Glutamatergic neuron (in vitro differentiated cells): ENCODE data around the gene ANO3. TPM values are rescaled to one million over a fixed set of nuclear protein-coding genes. Genes with fewer than 3 reads are reported as not detected.

Experiments used
- DNase-seq: peaks from one replicate; pipeline ENCODE4 v3.0.0; 2022
- H3K27ac Mint-ChIP-seq: one replicate; pipeline ENCODE4 v1.8.0; 2020; ENCODE audit warnings: mild to moderate bottlenecking, mixed read lengths, inconsistent platforms; ENCODE audit not compliant: unreplicated experiment
- H3K27me3 Mint-ChIP-seq: one replicate; pipeline ENCODE4 v1.8.0; 2020; ENCODE audit warnings: mild to moderate bottlenecking, moderate library complexity, mixed read lengths, inconsistent platforms; ENCODE audit not compliant: unreplicated experiment
- H3K36me3 Mint-ChIP-seq: one replicate; pipeline ENCODE4 v1.8.0; 2020; ENCODE audit warnings: mild to moderate bottlenecking, mixed read lengths, inconsistent platforms; ENCODE audit not compliant: unreplicated experiment
- H3K4me1 Mint-ChIP-seq: one replicate; pipeline ENCODE4 v1.8.0; 2020; ENCODE audit warnings: mild to moderate bottlenecking, low read depth, mixed read lengths, inconsistent platforms; ENCODE audit not compliant: unreplicated experiment
- H3K4me3 Mint-ChIP-seq: one replicate; pipeline ENCODE4 v1.8.0; 2020; ENCODE audit warnings: mild to moderate bottlenecking, mixed read lengths, inconsistent platforms; ENCODE audit not compliant: unreplicated experiment
- H3K9me3 Mint-ChIP-seq: one replicate; pipeline ENCODE4 v1.8.0; 2020; ENCODE audit warnings: mild to moderate bottlenecking, moderate library complexity, mixed read lengths, inconsistent platforms; ENCODE audit not compliant: unreplicated experiment
- CTCF ChIP-seq: fragments of 200-600 bp; sonication (generic); IDR thresholded peaks from one replicate; pipeline ENCODE4 v1.5.0; 2021; ENCODE audit not compliant: partially characterized antibody, unreplicated experiment
- total RNA-seq: library from RNA; stranded (reverse); fragmentation: NEBNext Ultra II Directional; extraction: Animal tissue kit (Norgen Biotek cat#: 25700); gene quantifications from one replicate; pipeline ENCODE4 v1.2.1, GENCODE V29; 2021; ENCODE audit not compliant: unreplicated experiment

ANO3 gene
- total RNA-seq, 1 donor from 2014 or later = 12.8 TPM

- H3K36me3 Mint-ChIP-seq = no peaks in the 10 kb centered on the region
- DNase-seq = no peak
- H3K27ac Mint-ChIP-seq = no peak overlapping the region
- peaks cover 12% of the 10 kb centered on the region for H3K4me1 Mint-ChIP-seq
- H3K27me3 Mint-ChIP-seq = peaks cover 6% of the 10 kb centered on the region
- no peak for TF ChIP-seq CTCF
- peaks cover 6% of the 10 kb centered on the region for H3K9me3 Mint-ChIP-seq
- H3K4me3 Mint-ChIP-seq = no peak overlapping the region
These were observed 370.5 kb downstream of the ANO3 start for GRCh38 chr11:26702406-26702805.

GRCh38 chr11:26703411-26704191 is 371.7 kb downstream of the ANO3 start:
- Mint-ChIP-seq H3K9me3 (peaks cover 6% of the 10 kb centered on the region), H3K4me3 (no peak overlapping the region), H3K36me3 (no peaks in the 10 kb centered on the region), H3K27ac (no peak overlapping the region), H3K27me3 (peaks cover 6% of the 10 kb centered on the region), H3K4me1 (peaks cover 13% of the 10 kb centered on the region)
- DNase-seq = no peak
- TF ChIP-seq CTCF = no peak

GRCh38 chr11:26704249-26704648 is 372.3 kb downstream of the ANO3 start:
- DNase-seq = no peak
- TF ChIP-seq CTCF = no peak
- Mint-ChIP-seq H3K36me3 (no peaks in the 10 kb centered on the region), H3K9me3 (peaks cover 6% of the 10 kb centered on the region), H3K4me3 (no peak overlapping the region), H3K27ac (no peak overlapping the region), H3K4me1 (peaks cover 13% of the 10 kb centered on the region), H3K27me3 (peaks cover 6% of the 10 kb centered on the region)

GRCh38 chr11:26706181-26706580 is 374.3 kb downstream of the ANO3 start:
- H3K4me3 Mint-ChIP-seq = no peak overlapping the region
- H3K9me3 Mint-ChIP-seq = peaks cover under 1% of the 10 kb centered on the region
- H3K27ac Mint-ChIP-seq = no peak overlapping the region
- no peaks in the 10 kb centered on the region for H3K36me3 Mint-ChIP-seq
- DNase-seq = no peak
- no peak for TF ChIP-seq CTCF
- H3K4me1 Mint-ChIP-seq = peaks cover 4% of the 10 kb centered on the region
- H3K27me3 Mint-ChIP-seq = peaks cover under 1% of the 10 kb centered on the region

- Mint-ChIP-seq H3K4me3 (no peak overlapping the region), H3K9me3 (no peaks in the 10 kb centered on the region), H3K27me3 (no peaks in the 10 kb centered on the region), H3K27ac (no peak overlapping the region), H3K4me1 (peaks cover 3% of the 10 kb centered on the region), H3K36me3 (no peaks in the 10 kb centered on the region)
- no peak for TF ChIP-seq CTCF
- no peak for DNase-seq
These were observed 377.0 kb downstream of the ANO3 start for GRCh38 chr11:26708736-26709456.
